ENCODE measurements around the gene BNIP3. TPM values are rescaled to one million over a fixed set of nuclear protein-coding genes. Genes with fewer than 3 reads are reported as not detected.

BNIP3 gene
- total RNA-seq, 1 experiment from 2014 or later = 113 TPM

DNA sequence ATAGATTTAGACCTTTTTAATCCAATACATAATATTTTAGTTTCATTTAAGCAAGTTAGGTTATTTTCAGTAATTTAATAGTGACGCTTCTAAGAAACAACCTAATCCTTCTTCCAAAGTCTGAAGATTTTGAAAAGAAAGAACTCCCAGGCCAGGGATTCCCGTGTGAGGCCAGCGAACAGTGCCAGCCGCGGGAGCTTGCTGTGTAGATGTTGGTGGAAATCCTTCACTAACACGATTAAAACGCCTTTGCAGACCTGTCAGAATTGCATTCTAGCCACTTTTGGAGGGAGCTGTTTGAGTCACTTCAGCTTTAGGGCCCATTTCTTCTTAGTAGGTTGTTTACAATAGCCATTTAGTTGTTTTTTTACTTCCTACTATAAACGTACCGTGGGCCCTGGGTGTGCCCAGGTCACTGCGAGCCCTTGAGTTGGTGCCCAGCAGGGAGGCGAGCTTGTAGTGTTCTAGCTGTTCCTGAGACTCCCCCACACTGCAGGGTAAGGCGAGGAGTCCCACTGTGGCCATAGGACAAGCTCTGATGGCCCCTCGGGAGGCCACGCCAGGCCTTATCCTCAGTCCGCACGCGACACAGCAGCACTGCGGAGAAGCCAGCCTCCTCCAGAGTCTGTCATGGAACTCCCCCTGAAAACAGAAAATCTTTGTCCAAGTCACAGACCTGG is 48.6 kb downstream of the BNIP3 start:
- POLR2A ChIA-PET = no interaction called here
- no peaks in the 10 kb centered on the region; the same call in 1 of the 2 replicates for H3K9me3 Mint-ChIP-seq
- no peaks in the 10 kb centered on the region for H3K27me3 Mint-ChIP-seq (ENCODE audit: low read depth)
- CTCF ChIA-PET = interaction anchor here (1.0 to 1.5 kb wide), 2 partner anchors 10 to 14 kb away, joined by 3 to 4 read pairs; no protein-coding TSS in a partner anchor
- ATAC-seq (no peak), DNase-seq (ENCODE audit: low spot score) (no peak)
- H3K27ac Mint-ChIP-seq = no peak overlapping the region
- no peak for TF ChIP-seq NFATC4 (CRISPR knock-in tag; IDR thresholded peaks at IDR 0.05)
- no peak for TF ChIP-seq IRF2 (CRISPR knock-in tag; IDR thresholded peaks at IDR 0.05; ENCODE audit: borderline replicate concordance, low read depth)
- H3K4me1 Mint-ChIP-seq = peaks cover 46% of the 10 kb centered on the region
- no peak overlapping the region for H3K4me3 Mint-ChIP-seq
- peaks cover 26% of the 10 kb centered on the region for H3K36me3 Mint-ChIP-seq

GRCh38 chr10:131931981-131932380 is 49.7 kb downstream of the BNIP3 start:
- H3K27ac Mint-ChIP-seq = no peak overlapping the region
- TF ChIP-seq ELF4 (CRISPR knock-in tag; IDR thresholded peaks at IDR 0.05; ENCODE audit: low read depth) (no peak), IRF2 (CRISPR knock-in tag; IDR thresholded peaks at IDR 0.05; ENCODE audit: borderline replicate concordance, low read depth) (no peak), SOX15 (CRISPR knock-in tag; IDR thresholded peaks at IDR 0.05) (no peak), ETV6 (CRISPR knock-in tag; IDR thresholded peaks at IDR 0.05) (no peak), HMGA2 (CRISPR knock-in tag; IDR thresholded peaks at IDR 0.05) (no peak), NR2C2 (CRISPR knock-in tag; IDR thresholded peaks at IDR 0.05) (no peak), NFATC4 (CRISPR knock-in tag; IDR thresholded peaks at IDR 0.05) (no peak), JAZF1 (CRISPR knock-in tag; IDR thresholded peaks at IDR 0.05) (no peak), JUN (CRISPR knock-in tag; IDR thresholded peaks at IDR 0.05) (no peak), PREB (CRISPR knock-in tag; IDR thresholded peaks at IDR 0.05; ENCODE audit: borderline replicate concordance) (no peak), RELA (CRISPR knock-in tag; IDR thresholded peaks at IDR 0.05; ENCODE audit: borderline replicate concordance) (no peak), TCF7 (CRISPR knock-in tag; IDR thresholded peaks at IDR 0.05; ENCODE audit: low read depth) (no peak), E2F4 (CRISPR knock-in tag; IDR thresholded peaks at IDR 0.05; ENCODE audit: borderline replicate concordance, low read depth) (no peak)
- TF ChIP-seq, protein P1, sequence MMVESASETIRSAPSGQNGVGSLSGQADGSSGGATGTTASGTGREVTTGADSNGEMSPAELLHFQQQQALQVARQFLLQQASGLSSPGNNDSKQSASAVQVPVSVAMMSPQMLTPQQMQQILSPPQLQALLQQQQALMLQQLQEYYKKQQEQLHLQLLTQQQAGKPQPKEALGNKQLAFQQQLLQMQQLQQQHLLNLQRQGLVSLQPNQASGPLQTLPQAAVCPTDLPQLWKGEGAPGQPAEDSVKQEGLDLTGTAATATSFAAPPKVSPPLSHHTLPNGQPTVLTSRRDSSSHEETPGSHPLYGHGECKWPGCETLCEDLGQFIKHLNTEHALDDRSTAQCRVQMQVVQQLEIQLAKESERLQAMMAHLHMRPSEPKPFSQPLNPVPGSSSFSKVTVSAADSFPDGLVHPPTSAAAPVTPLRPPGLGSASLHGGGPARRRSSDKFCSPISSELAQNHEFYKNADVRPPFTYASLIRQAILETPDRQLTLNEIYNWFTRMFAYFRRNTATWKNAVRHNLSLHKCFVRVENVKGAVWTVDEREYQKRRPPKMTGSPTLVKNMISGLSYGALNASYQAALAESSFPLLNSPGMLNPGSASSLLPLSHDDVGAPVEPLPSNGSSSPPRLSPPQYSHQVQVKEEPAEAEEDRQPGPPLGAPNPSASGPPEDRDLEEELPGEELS (CRISPR knock-in tag; IDR thresholded peaks at IDR 0.05) = no peak
- TF ChIP-seq, protein P2, sequence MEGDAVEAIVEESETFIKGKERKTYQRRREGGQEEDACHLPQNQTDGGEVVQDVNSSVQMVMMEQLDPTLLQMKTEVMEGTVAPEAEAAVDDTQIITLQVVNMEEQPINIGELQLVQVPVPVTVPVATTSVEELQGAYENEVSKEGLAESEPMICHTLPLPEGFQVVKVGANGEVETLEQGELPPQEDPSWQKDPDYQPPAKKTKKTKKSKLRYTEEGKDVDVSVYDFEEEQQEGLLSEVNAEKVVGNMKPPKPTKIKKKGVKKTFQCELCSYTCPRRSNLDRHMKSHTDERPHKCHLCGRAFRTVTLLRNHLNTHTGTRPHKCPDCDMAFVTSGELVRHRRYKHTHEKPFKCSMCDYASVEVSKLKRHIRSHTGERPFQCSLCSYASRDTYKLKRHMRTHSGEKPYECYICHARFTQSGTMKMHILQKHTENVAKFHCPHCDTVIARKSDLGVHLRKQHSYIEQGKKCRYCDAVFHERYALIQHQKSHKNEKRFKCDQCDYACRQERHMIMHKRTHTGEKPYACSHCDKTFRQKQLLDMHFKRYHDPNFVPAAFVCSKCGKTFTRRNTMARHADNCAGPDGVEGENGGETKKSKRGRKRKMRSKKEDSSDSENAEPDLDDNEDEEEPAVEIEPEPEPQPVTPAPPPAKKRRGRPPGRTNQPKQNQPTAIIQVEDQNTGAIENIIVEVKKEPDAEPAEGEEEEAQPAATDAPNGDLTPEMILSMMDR (IDR thresholded peaks at IDR 0.05) = no peak
- TF ChIP-seq, protein P3, sequence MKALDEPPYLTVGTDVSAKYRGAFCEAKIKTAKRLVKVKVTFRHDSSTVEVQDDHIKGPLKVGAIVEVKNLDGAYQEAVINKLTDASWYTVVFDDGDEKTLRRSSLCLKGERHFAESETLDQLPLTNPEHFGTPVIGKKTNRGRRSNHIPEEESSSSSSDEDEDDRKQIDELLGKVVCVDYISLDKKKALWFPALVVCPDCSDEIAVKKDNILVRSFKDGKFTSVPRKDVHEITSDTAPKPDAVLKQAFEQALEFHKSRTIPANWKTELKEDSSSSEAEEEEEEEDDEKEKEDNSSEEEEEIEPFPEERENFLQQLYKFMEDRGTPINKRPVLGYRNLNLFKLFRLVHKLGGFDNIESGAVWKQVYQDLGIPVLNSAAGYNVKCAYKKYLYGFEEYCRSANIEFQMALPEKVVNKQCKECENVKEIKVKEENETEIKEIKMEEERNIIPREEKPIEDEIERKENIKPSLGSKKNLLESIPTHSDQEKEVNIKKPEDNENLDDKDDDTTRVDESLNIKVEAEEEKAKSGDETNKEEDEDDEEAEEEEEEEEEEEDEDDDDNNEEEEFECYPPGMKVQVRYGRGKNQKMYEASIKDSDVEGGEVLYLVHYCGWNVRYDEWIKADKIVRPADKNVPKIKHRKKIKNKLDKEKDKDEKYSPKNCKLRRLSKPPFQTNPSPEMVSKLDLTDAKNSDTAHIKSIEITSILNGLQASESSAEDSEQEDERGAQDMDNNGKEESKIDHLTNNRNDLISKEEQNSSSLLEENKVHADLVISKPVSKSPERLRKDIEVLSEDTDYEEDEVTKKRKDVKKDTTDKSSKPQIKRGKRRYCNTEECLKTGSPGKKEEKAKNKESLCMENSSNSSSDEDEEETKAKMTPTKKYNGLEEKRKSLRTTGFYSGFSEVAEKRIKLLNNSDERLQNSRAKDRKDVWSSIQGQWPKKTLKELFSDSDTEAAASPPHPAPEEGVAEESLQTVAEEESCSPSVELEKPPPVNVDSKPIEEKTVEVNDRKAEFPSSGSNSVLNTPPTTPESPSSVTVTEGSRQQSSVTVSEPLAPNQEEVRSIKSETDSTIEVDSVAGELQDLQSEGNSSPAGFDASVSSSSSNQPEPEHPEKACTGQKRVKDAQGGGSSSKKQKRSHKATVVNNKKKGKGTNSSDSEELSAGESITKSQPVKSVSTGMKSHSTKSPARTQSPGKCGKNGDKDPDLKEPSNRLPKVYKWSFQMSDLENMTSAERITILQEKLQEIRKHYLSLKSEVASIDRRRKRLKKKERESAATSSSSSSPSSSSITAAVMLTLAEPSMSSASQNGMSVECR (CRISPR knock-in tag; IDR thresholded peaks at IDR 0.05; ENCODE audit: borderline replicate concordance) = no peak
- TF ChIP-seq, protein P4, sequence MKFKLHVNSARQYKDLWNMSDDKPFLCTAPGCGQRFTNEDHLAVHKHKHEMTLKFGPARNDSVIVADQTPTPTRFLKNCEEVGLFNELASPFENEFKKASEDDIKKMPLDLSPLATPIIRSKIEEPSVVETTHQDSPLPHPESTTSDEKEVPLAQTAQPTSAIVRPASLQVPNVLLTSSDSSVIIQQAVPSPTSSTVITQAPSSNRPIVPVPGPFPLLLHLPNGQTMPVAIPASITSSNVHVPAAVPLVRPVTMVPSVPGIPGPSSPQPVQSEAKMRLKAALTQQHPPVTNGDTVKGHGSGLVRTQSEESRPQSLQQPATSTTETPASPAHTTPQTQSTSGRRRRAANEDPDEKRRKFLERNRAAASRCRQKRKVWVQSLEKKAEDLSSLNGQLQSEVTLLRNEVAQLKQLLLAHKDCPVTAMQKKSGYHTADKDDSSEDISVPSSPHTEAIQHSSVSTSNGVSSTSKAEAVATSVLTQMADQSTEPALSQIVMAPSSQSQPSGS (CRISPR knock-in tag; IDR thresholded peaks at IDR 0.05; ENCODE audit: borderline replicate concordance, low read depth) = no peak
- TF ChIP-seq, protein P5, sequence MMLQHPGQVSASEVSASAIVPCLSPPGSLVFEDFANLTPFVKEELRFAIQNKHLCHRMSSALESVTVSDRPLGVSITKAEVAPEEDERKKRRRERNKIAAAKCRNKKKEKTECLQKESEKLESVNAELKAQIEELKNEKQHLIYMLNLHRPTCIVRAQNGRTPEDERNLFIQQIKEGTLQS (CRISPR knock-in tag; conservative IDR thresholded peaks at IDR 0.05) = no peak
- TF ChIP-seq, protein P6, sequence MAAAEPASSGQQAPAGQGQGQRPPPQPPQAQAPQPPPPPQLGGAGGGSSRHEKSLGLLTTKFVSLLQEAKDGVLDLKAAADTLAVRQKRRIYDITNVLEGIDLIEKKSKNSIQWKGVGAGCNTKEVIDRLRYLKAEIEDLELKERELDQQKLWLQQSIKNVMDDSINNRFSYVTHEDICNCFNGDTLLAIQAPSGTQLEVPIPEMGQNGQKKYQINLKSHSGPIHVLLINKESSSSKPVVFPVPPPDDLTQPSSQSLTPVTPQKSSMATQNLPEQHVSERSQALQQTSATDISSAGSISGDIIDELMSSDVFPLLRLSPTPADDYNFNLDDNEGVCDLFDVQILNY (CRISPR knock-in tag; IDR thresholded peaks at IDR 0.05) = no peak
- DNase-seq (ENCODE audit: low spot score) (no peak), ATAC-seq (no peak)
- H3K27me3 Mint-ChIP-seq (ENCODE audit: low read depth) = no peaks in the 10 kb centered on the region
- H3K4me3 Mint-ChIP-seq = no peak overlapping the region
- H3K4me1 Mint-ChIP-seq = peaks cover 56% of the 10 kb centered on the region
- peaks cover 19% of the 10 kb centered on the region for H3K36me3 Mint-ChIP-seq
- POLR2A ChIA-PET = no interaction called here
- CTCF ChIA-PET = interaction anchor here (0.6 to 0.8 kb wide), 2 partner anchors 11 to 1802 kb away, joined by 3 read pairs; no protein-coding TSS in a partner anchor
- no peaks in the 10 kb centered on the region; the same call in 1 of the 2 replicates for H3K9me3 Mint-ChIP-seq

All from WTC11 (cell line).